Erythroblast (primary cell): Measurements from ENCODE around the gene CFAP157.

Experiments used
- GATA1 ChIP-seq: IDR thresholded peaks from 2 replicates; pipeline ENCODE4 v1.6.1; 2011; ENCODE audit warnings: low read depth, mild to moderate bottlenecking, control low read depth, low read length, moderate library complexity
- POLR2A ChIP-seq: IDR thresholded peaks from 2 replicates; pipeline ENCODE4 v1.6.1; 2011; ENCODE audit warnings: mild to moderate bottlenecking, low read length

- TF ChIP-seq POLR2A = no peak
- no peak for TF ChIP-seq GATA1
Observed at GRCh38 chr9:127660886-127661741, 45.7 kb upstream of the CFAP157 start.
